ENCODE measurements around the gene TRAPPC10.
"Not testable (repeated sequence)": the region's sequence is repeated elsewhere in the genome, so short reads cannot be mapped to it uniquely, and the experiment has no call there.

Gene TRAPPC10

DNA sequence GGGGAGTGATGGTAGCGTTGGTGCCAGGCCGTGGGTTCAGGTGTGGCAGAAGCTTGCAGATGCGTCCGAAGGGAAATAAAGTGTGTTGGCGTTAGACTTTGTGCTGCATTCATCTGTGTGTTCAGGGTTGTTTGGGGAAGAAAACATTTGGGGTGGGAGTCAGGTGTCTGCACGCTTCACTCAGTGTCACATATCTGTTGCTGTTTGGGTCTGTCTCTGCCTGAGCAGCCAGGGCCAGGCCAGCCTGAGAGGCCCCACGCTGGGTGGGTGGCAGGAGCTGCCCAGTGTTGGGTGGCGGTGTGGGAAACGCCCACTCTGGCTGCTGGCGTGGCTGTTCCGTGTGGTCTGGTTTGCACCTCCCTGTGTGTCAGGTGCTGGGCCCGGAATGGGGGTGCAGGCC, 133.5 kb downstream of the TRAPPC10 start:
- not testable (repeated sequence) for DNase-seq (ENCODE audit: low spot score)

- not testable (repeated sequence) for DNase-seq (ENCODE audit: low spot score)
Observed at GRCh38 chr21:44147108-44147507, 135.0 kb downstream of the TRAPPC10 start.

DNA sequence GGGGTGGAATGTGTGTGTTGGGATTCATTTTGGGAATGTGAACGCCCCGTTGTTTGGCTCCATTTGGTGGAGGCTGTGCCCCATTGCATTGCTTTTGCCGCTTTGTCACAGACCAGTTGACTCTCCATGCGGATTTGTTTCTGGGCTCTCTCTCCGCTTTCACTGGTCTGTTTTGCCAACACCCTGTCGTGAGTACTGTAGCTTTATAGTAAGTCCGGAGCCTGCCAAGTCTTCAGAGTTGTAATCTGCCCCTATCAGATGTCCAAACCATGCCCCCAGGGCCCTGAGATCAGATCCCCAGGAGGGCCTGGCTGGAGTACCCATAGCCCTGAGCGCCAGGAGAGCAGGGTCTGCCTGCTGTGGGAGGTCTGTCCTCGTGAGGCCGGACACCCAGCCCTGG, 138.1 kb downstream of the TRAPPC10 start:
- not testable (repeated sequence) for DNase-seq (ENCODE audit: low spot score)

- DNase-seq (ENCODE audit: low spot score): not testable (repeated sequence)
Observed at GRCh38 chr21:44153214-44153888, 141.2 kb downstream of the TRAPPC10 start.

DNA sequence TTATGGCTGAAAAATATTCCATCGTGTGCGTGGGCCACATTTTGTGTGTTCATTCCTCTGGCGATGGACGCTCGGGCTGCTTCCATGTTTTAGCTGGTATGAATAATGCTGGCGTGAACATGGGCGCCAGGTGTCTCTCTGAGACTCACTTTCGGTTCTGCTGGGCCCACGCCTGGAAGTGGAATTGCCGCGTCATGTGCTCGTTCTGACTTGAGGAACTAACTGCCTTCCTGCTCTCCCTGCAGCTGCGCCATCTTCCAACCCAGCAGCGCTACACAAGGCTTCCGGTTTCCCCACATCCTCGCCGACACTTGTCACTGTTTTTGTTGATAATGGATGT, 141.8 kb downstream of the TRAPPC10 start:
- DNase-seq (ENCODE audit: low spot score): not testable (repeated sequence)

- not testable (repeated sequence) for DNase-seq (ENCODE audit: low spot score)
Observed at GRCh38 chr21:44154816-44155230, 142.7 kb downstream of the TRAPPC10 start.

DNA sequence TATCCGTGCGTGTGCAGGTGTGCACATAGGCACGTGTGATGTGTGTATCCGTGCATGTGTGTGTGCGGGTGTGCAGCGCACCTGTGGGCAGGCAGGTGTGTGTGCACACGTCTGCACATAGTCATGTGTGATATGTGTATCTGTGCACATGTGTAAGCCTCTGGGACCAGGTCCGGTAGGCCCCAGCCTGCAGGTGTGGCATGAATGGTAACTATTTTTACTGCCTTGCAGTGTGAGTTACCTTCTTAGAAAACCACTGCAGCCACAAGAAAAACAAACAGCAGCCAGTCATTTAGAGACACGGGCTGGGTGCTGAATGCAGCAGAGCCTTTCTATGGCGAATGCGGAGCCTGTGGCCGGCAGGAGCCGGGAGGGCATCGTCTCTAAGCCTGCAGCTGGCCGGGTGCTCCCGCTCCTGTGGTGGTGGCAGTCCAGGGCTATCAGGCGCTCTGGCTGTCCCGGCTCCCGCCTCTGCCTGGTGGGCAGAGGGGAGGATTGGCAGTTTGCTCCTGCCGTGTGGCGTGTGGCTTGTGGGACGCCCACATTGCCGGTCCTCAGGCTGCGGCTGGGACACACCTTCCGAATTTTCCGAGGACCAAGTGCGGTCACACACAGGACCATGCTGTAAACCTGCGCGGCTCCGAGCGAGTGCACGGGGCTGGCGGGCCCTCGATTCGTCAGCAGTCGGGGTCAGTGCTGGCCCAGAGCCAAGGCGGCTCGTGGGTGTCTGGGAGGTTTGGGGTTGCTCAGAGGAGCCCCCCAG, 143.3 kb downstream of the TRAPPC10 start:
- not testable (repeated sequence) for DNase-seq (ENCODE audit: low spot score)

DNA sequence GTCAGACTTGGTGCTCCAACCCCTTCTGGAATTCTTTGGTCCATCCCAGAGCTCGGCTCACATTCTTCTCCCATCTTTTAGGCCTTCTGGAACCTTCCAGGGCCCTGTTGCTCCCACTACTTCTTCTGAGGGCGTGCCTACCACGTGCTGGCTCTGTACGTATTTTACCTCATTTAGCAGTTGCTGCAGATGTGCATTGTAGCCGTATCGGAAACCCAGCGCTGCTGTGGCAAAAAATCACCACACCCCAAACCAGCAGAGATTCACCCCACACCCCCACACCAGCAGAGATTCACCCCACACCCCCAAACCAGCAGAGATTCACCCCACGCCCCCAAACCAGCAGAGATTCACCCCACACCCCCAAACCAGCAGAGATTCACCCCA, 143.9 kb downstream of the TRAPPC10 start:
- DNase-seq (ENCODE audit: low spot score): not testable (repeated sequence)

All from COLO829 (cell line).